Sigmoid colon (tissue), 7 donors: Measurements from ENCODE around the gene FBXL13. TPM values are rescaled to one million over a fixed set of nuclear protein-coding genes. Genes with fewer than 3 reads are reported as not detected.
"Not testable (repeated sequence)": the region's sequence is repeated elsewhere in the genome, so short reads cannot be mapped to it uniquely, and the experiment has no call there.

Source experiments
- DNase-seq: peaks from one replicate; pipeline ENCODE4 v3.0.0-alpha.2; 2019
- H3K27ac ChIP-seq, 4 donors: fragments of 200-600 bp; sonication (generic); one replicate each; pipeline ENCODE4 v1.5.1; 2016 to 2019; ENCODE audit warnings: mild to moderate bottlenecking in 1 of 4
- H3K27me3 ChIP-seq, 3 donors: fragments of 200-600 bp; sonication (generic); one replicate each; pipeline ENCODE4 v1.5.1; 2019; ENCODE audit warnings: mild to moderate bottlenecking in 1 of 3
- H3K36me3 ChIP-seq, 4 donors: fragments of 200-600 bp; sonication (generic); one replicate each; pipeline ENCODE4 v1.5.1; 2016 to 2019
- H3K4me1 ChIP-seq, 4 donors: fragments of 200-600 bp; sonication (generic); one replicate each; pipeline ENCODE4 v1.5.1; 2017 to 2019
- H3K4me3 ChIP-seq, 4 donors: fragments of 200-600 bp; sonication (generic); one replicate each; pipeline ENCODE4 v1.5.1; 2017 to 2019; ENCODE audit warnings: mild to moderate bottlenecking in 2 of 4, moderate library complexity in 1 of 4
- H3K9me3 ChIP-seq, 4 donors: fragments of 200-600 bp in 3 of 4; sonication (generic) in 3 of 4; one replicate each; pipeline versions ENCODE4 v1.5.1 to v1.6.1; 2013 to 2019
- EP300 ChIP-seq, 4 donors: sonication (generic); formaldehyde crosslinking; IDR thresholded peaks; one replicate each; pipeline ENCODE4 v1.6.1; 2017; ENCODE audit warnings: antibody characterized with exemption in 4 of 4
- POLR2A ChIP-seq, 2 donors: fragments of 450-650 bp; IDR thresholded peaks; one replicate each; pipeline ENCODE4 v1.6.1; 2016; ENCODE audit warnings: antibody characterized with exemption in 2 of 2, mild to moderate bottlenecking in 2 of 2, moderate library complexity in 2 of 2
- POLR2AphosphoS5 ChIP-seq, 4 donors: sonication (generic); formaldehyde crosslinking; IDR thresholded peaks; one replicate each; pipeline ENCODE4 v1.6.1; 2017; ENCODE audit warnings: antibody characterized with exemption in 4 of 4
- WGBS, 2 donors: extraction: QIAGEN DNeasy Blood & Tissue Kit; methylation state at CpG; one replicate each; pipeline ENCODE4 v1.1.7; 2013; 5-methylcytosine and 5-hydroxymethylcytosine counted together
- intact Hi-C: fragments of 100-400 bp; cut with DNase I; formaldehyde crosslinking; loops from one replicate; pipeline ENCODE4 v1.15.1; 2023
- polyA plus RNA-seq, 3 donors: library from polyadenylated mRNA; stranded (reverse); fragments of 200-250 nt; gene quantifications; one replicate each; pipeline ENCODE4 v1.2.3, GENCODE V29; 2013
- total RNA-seq, 4 donors: library from RNA; depleted of rRNA; stranded (reverse); fragments of >200 nt; gene quantifications; one replicate each; pipeline ENCODE4 v1.1.0, GENCODE V29; 2016
- TF ChIP-seq, protein P1 (sequence below), 4 experiments: fragments of 450-650 bp in 3 of 4; fragments of 200-600 bp in 1 of 4; IDR thresholded peaks; one replicate each; pipeline ENCODE4 v1.5.1; 2016 to 2019; ENCODE audit warnings: antibody characterized with exemption in 4 of 4, mild to moderate bottlenecking in 3 of 4, moderate library complexity in 2 of 4
- donor health status: healthy with polysubstance abuse.
- donor health status: Bipolar disorder and iron deficiency.
- donor health status: healthy.

FBXL13 gene
- total and polyA plus RNA-seq, 7 donors, result 0.38 to 3.3 (median 2.5) TPM; not detected in 2

DNA sequence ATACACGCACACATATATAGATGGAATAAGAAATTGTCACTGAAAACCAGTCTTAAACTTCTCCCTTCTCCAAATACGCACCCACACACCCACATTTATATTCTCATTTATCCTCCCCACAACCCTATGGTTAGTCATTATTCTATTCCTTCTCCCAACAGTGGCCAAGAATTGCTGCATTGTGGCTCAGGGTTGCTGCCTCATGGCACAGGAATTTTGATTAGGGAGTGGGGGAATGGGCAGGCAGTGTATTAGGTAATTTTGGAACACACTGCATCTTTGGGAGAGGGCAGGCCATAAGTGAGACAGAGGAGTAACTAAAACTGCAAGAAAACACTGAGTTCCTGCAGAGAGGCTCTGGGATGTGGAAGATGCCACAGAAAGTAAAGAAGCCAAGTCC, 38.6 kb upstream of the FBXL13 start:
- WGBS, 2 donors, result 96 to 99% methylated on average over 2 of the region's 2 CpGs

DNA sequence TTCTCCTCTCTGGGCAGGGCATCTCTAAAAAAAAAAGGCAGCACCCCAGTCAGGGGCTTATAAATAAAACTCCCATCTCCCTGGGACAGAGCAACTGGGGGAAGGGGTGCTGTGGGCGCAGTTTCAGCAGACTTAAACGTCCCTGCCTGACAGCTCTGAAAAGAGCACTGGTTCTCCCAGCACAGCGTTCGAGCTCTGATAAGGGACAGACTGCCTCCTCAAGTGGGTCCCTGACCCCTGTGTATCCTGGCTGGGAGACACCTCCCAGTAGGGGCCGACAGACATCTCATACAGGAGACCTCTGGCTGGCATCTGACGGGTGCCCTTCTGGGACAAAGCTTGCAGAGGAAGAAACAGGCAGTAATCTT, 32.1 kb upstream of the FBXL13 start:
- H3K27ac ChIP-seq, H3K27me3 ChIP-seq, intact Hi-C loops, H3K9me3 ChIP-seq, H3K4me1 ChIP-seq, DNase-seq, H3K4me3 ChIP-seq: not testable (repeated sequence)
- WGBS, 2 donors, result 80 to 83% methylated on average over 6 of the region's 6 CpGs
- peaks cover 0 to 27% (median under 1%) of the 10 kb centered on the region in 4 donors for H3K36me3 ChIP-seq

More for the DNA sequence above, 38.6 kb upstream of the FBXL13 start:
- Histone ChIP-seq H3K27me3 (no peaks in the 10 kb centered on the region), H3K4me1 (no peaks in the 10 kb centered on the region), H3K36me3 (peaks cover 0 to 19% (median 0%) of the 10 kb centered on the region in 4 donors), H3K27ac (no peak overlapping the region), H3K4me3 (no peak overlapping the region), H3K9me3 (no peaks in the 10 kb centered on the region)
- intact Hi-C loops, result no loop called here
- no peak for TF ChIP-seq POLR2AphosphoS5 (IDR thresholded peaks at IDR 0.05)
- TF ChIP-seq EP300 (IDR thresholded peaks at IDR 0.05), result no peak
- no peak for TF ChIP-seq POLR2A (IDR thresholded peaks at IDR 0.05)
- TF ChIP-seq, protein P1, sequence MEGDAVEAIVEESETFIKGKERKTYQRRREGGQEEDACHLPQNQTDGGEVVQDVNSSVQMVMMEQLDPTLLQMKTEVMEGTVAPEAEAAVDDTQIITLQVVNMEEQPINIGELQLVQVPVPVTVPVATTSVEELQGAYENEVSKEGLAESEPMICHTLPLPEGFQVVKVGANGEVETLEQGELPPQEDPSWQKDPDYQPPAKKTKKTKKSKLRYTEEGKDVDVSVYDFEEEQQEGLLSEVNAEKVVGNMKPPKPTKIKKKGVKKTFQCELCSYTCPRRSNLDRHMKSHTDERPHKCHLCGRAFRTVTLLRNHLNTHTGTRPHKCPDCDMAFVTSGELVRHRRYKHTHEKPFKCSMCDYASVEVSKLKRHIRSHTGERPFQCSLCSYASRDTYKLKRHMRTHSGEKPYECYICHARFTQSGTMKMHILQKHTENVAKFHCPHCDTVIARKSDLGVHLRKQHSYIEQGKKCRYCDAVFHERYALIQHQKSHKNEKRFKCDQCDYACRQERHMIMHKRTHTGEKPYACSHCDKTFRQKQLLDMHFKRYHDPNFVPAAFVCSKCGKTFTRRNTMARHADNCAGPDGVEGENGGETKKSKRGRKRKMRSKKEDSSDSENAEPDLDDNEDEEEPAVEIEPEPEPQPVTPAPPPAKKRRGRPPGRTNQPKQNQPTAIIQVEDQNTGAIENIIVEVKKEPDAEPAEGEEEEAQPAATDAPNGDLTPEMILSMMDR (IDR thresholded peaks at IDR 0.05), result no peak
- no peak for DNase-seq

DNA sequence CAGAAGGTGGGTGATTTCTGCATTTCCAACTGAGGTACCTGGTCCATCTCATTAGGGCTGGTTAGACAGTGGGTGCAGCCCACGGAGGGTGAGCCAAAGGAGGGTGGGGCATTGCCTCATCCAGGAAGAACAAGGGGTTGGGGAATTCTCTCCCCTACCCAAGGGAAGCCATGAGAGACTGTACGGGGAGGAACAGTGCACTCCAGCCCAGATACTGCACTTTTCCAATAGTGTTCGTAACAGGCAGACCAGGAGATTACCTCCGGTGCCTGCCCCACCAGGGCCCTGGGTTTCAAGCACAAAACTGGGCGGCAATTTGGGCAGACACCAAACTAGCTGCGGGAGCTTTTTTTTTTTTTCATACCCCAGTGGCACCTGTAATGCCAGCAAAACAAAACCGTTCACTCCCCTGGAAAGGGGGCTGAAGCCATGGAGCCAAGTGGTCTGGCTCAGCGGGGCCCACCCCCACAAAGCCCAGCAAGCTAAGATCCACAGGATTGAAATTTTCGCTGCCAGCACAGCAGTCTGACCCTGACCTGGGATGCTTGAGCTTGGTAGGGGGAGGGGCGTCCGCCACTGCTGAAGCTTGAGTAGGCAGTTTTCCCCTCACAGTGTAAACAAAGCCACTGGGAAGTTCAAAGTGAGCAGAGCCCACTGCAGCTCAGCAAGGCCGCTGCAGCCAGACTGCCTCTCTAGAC, 31.6 kb upstream of the FBXL13 start:
- no peak overlapping the region for H3K27ac ChIP-seq
- H3K36me3 ChIP-seq, result peaks cover 0 to 33% (median 3%) of the 10 kb centered on the region in 4 donors
- intact Hi-C loops, result no loop called here
- WGBS, 2 donors, result 79 to 89% methylated on average over 12 of the region's 12 CpGs
- no peak overlapping the region for H3K4me3 ChIP-seq
- peaks cover 0 to 8% (median 0%) of the 10 kb centered on the region in 4 donors for H3K4me1 ChIP-seq
- no peaks in the 10 kb centered on the region for H3K27me3 ChIP-seq
- no peak for DNase-seq
- TF ChIP-seq, protein P1 (IDR thresholded peaks at IDR 0.05), result no peak
- TF ChIP-seq POLR2A (IDR thresholded peaks at IDR 0.05) (no peak), EP300 (IDR thresholded peaks at IDR 0.05) (no peak), POLR2AphosphoS5 (IDR thresholded peaks at IDR 0.05) (no peak)
- H3K9me3 ChIP-seq, result no peaks in the 10 kb centered on the region

DNA sequence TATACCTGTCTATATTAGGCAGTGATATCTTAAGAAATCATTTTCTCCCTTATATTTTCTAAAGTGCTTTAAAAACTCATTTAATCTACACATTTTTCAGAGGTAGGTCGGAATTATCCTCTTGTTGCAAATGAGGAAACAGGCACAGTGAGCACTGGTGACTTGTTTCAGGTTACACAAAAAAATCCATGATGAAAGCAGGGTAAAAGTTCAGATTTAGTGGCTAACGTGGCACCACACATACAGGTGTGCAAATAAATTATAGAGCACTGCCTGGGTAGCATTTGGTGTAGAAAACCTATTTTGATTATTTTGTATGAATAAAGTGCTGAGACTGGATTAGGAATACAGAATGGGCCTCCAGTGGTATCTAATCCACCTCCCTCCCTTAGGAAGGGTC, 26.9 kb upstream of the FBXL13 start:
- H3K4me1 ChIP-seq, result peaks cover 0 to 4% (median 0%) of the 10 kb centered on the region in 4 donors
- no peak for DNase-seq
- TF ChIP-seq, protein P1 (IDR thresholded peaks at IDR 0.05), result no peak
- no peak overlapping the region for H3K4me3 ChIP-seq
- H3K27ac ChIP-seq, result no peak overlapping the region
- H3K36me3 ChIP-seq, result peaks cover 0 to 66% (median 7%) of the 10 kb centered on the region in 4 donors
- WGBS, 2 donors, result 44 to 65% methylated on average over 2 of the region's 2 CpGs
- no peaks in the 10 kb centered on the region for H3K9me3 ChIP-seq
- H3K27me3 ChIP-seq, result no peaks in the 10 kb centered on the region
- intact Hi-C loops, result no loop called here

DNA sequence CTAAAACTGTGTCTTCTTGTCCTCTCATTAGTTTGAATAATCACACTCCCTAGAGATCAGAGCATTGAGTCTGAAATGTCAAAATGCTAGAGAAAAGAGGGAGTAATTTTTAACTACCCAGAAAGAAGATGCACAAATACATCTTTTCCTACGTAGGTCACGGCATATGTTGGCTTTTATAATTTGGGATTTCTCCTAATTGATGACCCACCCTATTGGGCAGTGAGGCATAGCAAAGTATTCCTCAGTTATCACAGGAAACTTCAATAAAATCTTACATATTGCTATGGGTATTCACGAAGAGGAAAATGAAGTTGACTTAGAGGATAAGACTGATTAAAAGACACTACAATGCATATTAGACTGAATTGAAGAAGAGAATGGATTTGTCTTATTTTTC, 25.8 kb upstream of the FBXL13 start:
- Histone ChIP-seq H3K9me3 (no peaks in the 10 kb centered on the region), H3K4me3 (no peak overlapping the region), H3K27ac (no peak overlapping the region), H3K36me3 (peaks cover 0 to 75% (median 7%) of the 10 kb centered on the region in 4 donors), H3K4me1 (no peaks in the 10 kb centered on the region), H3K27me3 (no peaks in the 10 kb centered on the region)
- WGBS, 2 donors, result 59 to 77% methylated on average over 3 of the region's 3 CpGs
- TF ChIP-seq POLR2A (IDR thresholded peaks at IDR 0.05) (no peak), EP300 (IDR thresholded peaks at IDR 0.05) (no peak), POLR2AphosphoS5 (IDR thresholded peaks at IDR 0.05) (no peak)
- TF ChIP-seq, protein P1 (IDR thresholded peaks at IDR 0.05), result no peak
- DNase-seq, result no peak
- intact Hi-C loops, result no loop called here
